Common myeloid progenitor, CD34-positive (primary cell): Measurements from ENCODE around the gene TSPEAR.
"Not testable (repeated sequence)": the region's sequence is repeated elsewhere in the genome, so short reads cannot be mapped to it uniquely, and the experiment has no call there.

ENCODE experiments used
- CTCF ChIA-PET: fragments of 350-600 bp; sonication (Branson Sonifier 250); formaldehyde crosslinking; loops from one replicate; lab custom pipeline; 2021; ENCODE audit warnings: antibody characterized with exemption; lab: Charles Lee
- POLR2A ChIA-PET: fragments of 350-600 bp; sonication (Branson Sonifier 250); formaldehyde crosslinking; loops from one replicate; lab custom pipeline; 2021; ENCODE audit warnings: antibody characterized with exemption; lab: Charles Lee
- DNase-seq, 3 donors: peaks; one replicate each; pipeline versions ENCODE4 v3.0.0 to v3.0.0-alpha.2; 2013
- H3K27ac ChIP-seq, 2 experiments: 1 replicate in 1 of 2; 2 replicates in 1 of 2; pipeline ENCODE4 v1.7.0; 2013; ENCODE audit warnings: inconsistent platforms in 2 of 2, low read length in 2 of 2, mild to moderate bottlenecking in 2 of 2, low read depth in 1 of 2, moderate library complexity in 1 of 2; ENCODE audit not compliant: severe bottlenecking in 2 of 2, insufficient read depth in 1 of 2, poor library complexity in 1 of 2
- H3K27me3 ChIP-seq, 5 experiments: replicated peaks in 2 of 5; 1 replicate in 3 of 5; 2 replicates in 2 of 5; pipeline versions ENCODE4 v1.6.1 to v1.7.0; 2013; ENCODE audit warnings: low read length in 4 of 5, mild to moderate bottlenecking in 2 of 5, moderate library complexity in 2 of 5, inconsistent platforms in 1 of 5; ENCODE audit not compliant: insufficient read depth in 5 of 5, control insufficient read depth in 4 of 5
- H3K36me3 ChIP-seq, 4 experiments: 1 replicate in 2 of 4; 2 replicates in 2 of 4; pipeline versions ENCODE4 v1.6.1 to v1.7.0; 2013; ENCODE audit warnings: low read length in 3 of 4, control low read depth in 1 of 4, mild to moderate bottlenecking in 1 of 4; ENCODE audit not compliant: control insufficient read depth in 4 of 4, insufficient read depth in 4 of 4
- H3K4me1 ChIP-seq, 4 experiments: 1 replicate in 3 of 4; 2 replicates in 1 of 4; pipeline versions ENCODE4 v1.6.1 to v1.7.1; 2013; ENCODE audit warnings: low read length in 3 of 4, mild to moderate bottlenecking in 3 of 4, control low read depth in 1 of 4, inconsistent platforms in 1 of 4, moderate library complexity in 1 of 4; ENCODE audit not compliant: control insufficient read depth in 4 of 4, insufficient read depth in 4 of 4; ENCODE audit errors: control extremely low read depth in 1 of 4
- H3K4me3 ChIP-seq, 7 experiments: 1 replicate in 4 of 7; 2 replicates in 3 of 7; pipeline versions ENCODE4 v1.5.1 to v1.7.0; 2013; ENCODE audit warnings: mild to moderate bottlenecking in 7 of 7, low read length in 6 of 7, moderate library complexity in 6 of 7, inconsistent platforms in 2 of 7, low read depth in 2 of 7, control low read depth in 1 of 7; ENCODE audit not compliant: insufficient read depth in 4 of 7, control insufficient read depth in 1 of 7; ENCODE audit errors: extremely low read depth in 1 of 7
- H3K9me3 ChIP-seq, 5 experiments: 1 replicate in 4 of 5; 2 replicates in 1 of 5; pipeline versions ENCODE4 v1.6.1 to v1.7.1; 2013; ENCODE audit warnings: low read length in 4 of 5, mild to moderate bottlenecking in 2 of 5, inconsistent platforms in 1 of 5, low read depth in 1 of 5, moderate library complexity in 1 of 5; ENCODE audit not compliant: control insufficient read depth in 4 of 5, insufficient read depth in 2 of 5; ENCODE audit errors: control extremely low read depth in 1 of 5
- WGBS: methylation state at CpG from one replicate; pipeline ENCODE4 v1.1.5; 2013; ENCODE audit not compliant: insufficient coverage; 5-methylcytosine and 5-hydroxymethylcytosine counted together

The TSPEAR gene

GRCh38 chr21:44613386-44614155 lies 97.8 kb downstream of the TSPEAR start:
- no peaks in the 10 kb centered on the region for H3K4me1 ChIP-seq
- 97% methylated on average over 20 of the region's 26 CpGs for WGBS
- CTCF ChIA-PET, result no interaction called here
- no peaks in the 10 kb centered on the region for H3K27me3 ChIP-seq
- no peak for DNase-seq
- no peak overlapping the region for H3K4me3 ChIP-seq
- no peak overlapping the region for H3K27ac ChIP-seq
- H3K36me3 ChIP-seq, result no peaks in the 10 kb centered on the region
- POLR2A ChIA-PET, result no interaction called here
- peaks cover 0 to 18% (median 6%) of the 10 kb centered on the region in 5 experiments for H3K9me3 ChIP-seq

- no peaks in the 10 kb centered on the region for H3K4me1 ChIP-seq
- no peak for DNase-seq
- H3K27ac ChIP-seq, result no peak overlapping the region
- H3K4me3 ChIP-seq, result no peak overlapping the region
- peaks cover 0 to 18% (median 6%) of the 10 kb centered on the region in 5 experiments for H3K9me3 ChIP-seq
- ChIA-PET CTCF (no interaction called here), POLR2A (no interaction called here)
- WGBS, result 87% methylated on average over 8 of the region's 13 CpGs
- no peaks in the 10 kb centered on the region for H3K27me3 ChIP-seq
- H3K36me3 ChIP-seq, result no peaks in the 10 kb centered on the region
These were observed 98.6 kb downstream of the TSPEAR start for GRCh38 chr21:44612669-44613229.

- H3K4me3 ChIP-seq, result no peak within 1 kb of the TSS
- CTCF ChIA-PET, result no interaction called here
- DNase-seq, result no peak
- no peaks in the 10 kb centered on the region for H3K36me3 ChIP-seq
- POLR2A ChIA-PET, result no interaction called here
- H3K27me3 ChIP-seq, result peaks cover 0 to 2% (median 0%) of the 10 kb centered on the region in 5 experiments
- H3K4me1 ChIP-seq, result no peaks in the 10 kb centered on the region
- 96% methylated on average over 6 of the region's 8 CpGs for WGBS
- no peak within 1 kb of the TSS for H3K27ac ChIP-seq
- H3K9me3 ChIP-seq, result peaks cover 0 to 18% (median 6%) of the 10 kb centered on the region in 5 experiments
These were observed 99.3 kb downstream of the TSPEAR start, which contains the start of gene KRTAP10-8 for GRCh38 chr21:44612029-44612486. TSS of gene KRTAP10-8 (plus strand) at chr21:44612079. CDS start at chr21:44612101, 22 bp downstream.

GRCh38 chr21:44611551-44611950 lies 99.8 kb downstream of the TSPEAR start:
- no peak for DNase-seq
- no peaks in the 10 kb centered on the region for H3K4me1 ChIP-seq
- peaks cover 0 to 2% (median 0%) of the 10 kb centered on the region in 5 experiments for H3K27me3 ChIP-seq
- no peak overlapping the region for H3K27ac ChIP-seq
- peaks cover 0 to 20% (median 6%) of the 10 kb centered on the region in 5 experiments for H3K9me3 ChIP-seq
- POLR2A ChIA-PET, result no interaction called here
- 96% methylated on average over 4 of the region's 4 CpGs for WGBS
- CTCF ChIA-PET, result no interaction called here
- no peak overlapping the region for H3K4me3 ChIP-seq
- H3K36me3 ChIP-seq, result no peaks in the 10 kb centered on the region

- DNase-seq, H3K27me3 ChIP-seq, H3K4me3 ChIP-seq, POLR2A ChIA-PET, H3K36me3 ChIP-seq, H3K4me1 ChIP-seq, H3K27ac ChIP-seq: not testable (repeated sequence)
- WGBS, result 100% methylated on average over 2 of the region's 7 CpGs
- CTCF ChIA-PET, result interaction anchor here (0.6 kb wide), 1 partner anchor 1087 kb away, joined by 3 read pairs; no protein-coding TSS in a partner anchor
- peaks cover 0 to 24% (median 6%) of the 10 kb centered on the region in 5 experiments for H3K9me3 ChIP-seq
These were observed 101.1 kb downstream of the TSPEAR start for GRCh38 chr21:44610157-44610843.

- no peak for DNase-seq
- no peak overlapping the region for H3K27ac ChIP-seq
- POLR2A ChIA-PET, result no interaction called here
- no peaks in the 10 kb centered on the region for H3K4me1 ChIP-seq
- no peak overlapping the region for H3K4me3 ChIP-seq
- H3K36me3 ChIP-seq, result no peaks in the 10 kb centered on the region
- CTCF ChIA-PET, result no interaction called here
- peaks cover 0 to 6% (median 2%) of the 10 kb centered on the region in 5 experiments for H3K27me3 ChIP-seq
- H3K9me3 ChIP-seq, result peaks cover 0 to 30% (median 10%) of the 10 kb centered on the region in 5 experiments
These were observed 102.2 kb downstream of the TSPEAR start for GRCh38 chr21:44609193-44609592.
